ENCODE measurements around the gene ADPRH.

DNA sequence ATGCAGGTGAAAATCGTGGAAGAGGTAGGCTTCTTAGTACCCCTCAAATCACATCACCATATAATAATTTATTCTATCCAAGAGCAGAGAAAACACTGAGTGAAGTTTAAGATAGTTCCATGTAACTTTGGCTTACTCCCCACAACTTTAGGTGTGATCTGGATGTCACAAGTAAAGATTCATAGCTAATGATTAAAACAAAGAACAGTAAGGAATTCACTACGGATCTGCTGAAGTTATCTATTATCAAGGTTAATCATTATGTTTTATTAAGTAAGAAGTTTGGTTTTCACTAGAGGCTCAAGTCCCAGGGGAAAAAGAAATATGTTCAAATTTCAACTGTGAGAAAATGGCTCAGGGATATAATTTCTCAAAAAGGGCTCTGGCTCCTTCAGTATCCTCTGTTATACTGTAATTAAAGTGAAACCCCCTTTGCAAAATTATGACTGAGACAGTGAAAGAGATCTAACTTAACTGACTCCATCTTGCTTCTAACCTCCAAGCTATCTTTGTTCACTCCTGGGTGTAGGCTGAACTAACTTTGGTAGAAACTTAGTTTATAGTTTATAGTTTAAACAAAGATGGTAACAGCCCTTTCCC lies 37.0 kb upstream of the ADPRH start:
- TF ChIP-seq, protein P1, sequence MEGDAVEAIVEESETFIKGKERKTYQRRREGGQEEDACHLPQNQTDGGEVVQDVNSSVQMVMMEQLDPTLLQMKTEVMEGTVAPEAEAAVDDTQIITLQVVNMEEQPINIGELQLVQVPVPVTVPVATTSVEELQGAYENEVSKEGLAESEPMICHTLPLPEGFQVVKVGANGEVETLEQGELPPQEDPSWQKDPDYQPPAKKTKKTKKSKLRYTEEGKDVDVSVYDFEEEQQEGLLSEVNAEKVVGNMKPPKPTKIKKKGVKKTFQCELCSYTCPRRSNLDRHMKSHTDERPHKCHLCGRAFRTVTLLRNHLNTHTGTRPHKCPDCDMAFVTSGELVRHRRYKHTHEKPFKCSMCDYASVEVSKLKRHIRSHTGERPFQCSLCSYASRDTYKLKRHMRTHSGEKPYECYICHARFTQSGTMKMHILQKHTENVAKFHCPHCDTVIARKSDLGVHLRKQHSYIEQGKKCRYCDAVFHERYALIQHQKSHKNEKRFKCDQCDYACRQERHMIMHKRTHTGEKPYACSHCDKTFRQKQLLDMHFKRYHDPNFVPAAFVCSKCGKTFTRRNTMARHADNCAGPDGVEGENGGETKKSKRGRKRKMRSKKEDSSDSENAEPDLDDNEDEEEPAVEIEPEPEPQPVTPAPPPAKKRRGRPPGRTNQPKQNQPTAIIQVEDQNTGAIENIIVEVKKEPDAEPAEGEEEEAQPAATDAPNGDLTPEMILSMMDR (IDR thresholded peaks at IDR 0.05): no peak
- no peak for TF ChIP-seq EZH2 (IDR thresholded peaks at IDR 0.05)

Data from neural progenitor cell (in vitro differentiated cells).